Peyer's patch (tissue), 4 donors: ENCODE measurements around the gene CALM3. TPM values are rescaled to one million over a fixed set of nuclear protein-coding genes. Genes with fewer than 3 reads are reported as not detected.

Experiments used
- DNase-seq, 3 donors: peaks; one replicate each; pipeline ENCODE4 v3.0.0-alpha.2; 2017 to 2019
- H3K27ac ChIP-seq, 4 donors: fragments of 200-600 bp; sonication (generic); one replicate each; pipeline ENCODE4 v1.5.1; 2016 to 2019
- H3K27me3 ChIP-seq, 2 donors: fragments of 200-600 bp; sonication (generic); one replicate each; pipeline ENCODE4 v1.5.1; 2019
- H3K36me3 ChIP-seq, 3 donors: fragments of 200-600 bp; sonication (generic); one replicate each; pipeline ENCODE4 v1.5.1; 2016 to 2019
- H3K4me1 ChIP-seq, 4 donors: fragments of 200-600 bp; sonication (generic); one replicate each; pipeline ENCODE4 v1.5.1; 2016 to 2019
- H3K4me3 ChIP-seq, 4 donors: fragments of 200-600 bp; sonication (generic); 1 replicate in 3 of 4; 2 replicates in 1 of 4; pipeline ENCODE4 v1.5.1; 2016 to 2019; ENCODE audit warnings: mild to moderate bottlenecking in 1 of 4
- H3K9me3 ChIP-seq, 4 donors: fragments of 200-600 bp; sonication (generic); one replicate each; pipeline ENCODE4 v1.5.1; 2016 to 2019; ENCODE audit warnings: mild to moderate bottlenecking in 1 of 4
- POLR2A ChIP-seq, 2 donors: fragments of 450-650 bp; IDR thresholded peaks; one replicate each; pipeline ENCODE4 v1.5.1; 2017; ENCODE audit warnings: antibody characterized with exemption in 2 of 2, mild to moderate bottlenecking in 2 of 2, moderate library complexity in 2 of 2
- total RNA-seq, 4 donors: library from RNA; depleted of rRNA; stranded (reverse); fragments of >200 nt; gene quantifications; one replicate each; pipeline ENCODE4 v1.1.0, GENCODE V29; 2016
- TF ChIP-seq, protein P1 (sequence below), 6 experiments: fragments of 450-650 bp in 4 of 6; fragments of 200-600 bp in 2 of 6; sonication (generic) in 1 of 6; IDR thresholded peaks; one replicate each; pipeline ENCODE4 v1.5.1; 2017 to 2019; ENCODE audit warnings: antibody characterized with exemption in 6 of 6, mild to moderate bottlenecking in 3 of 6, moderate library complexity in 1 of 6

CALM3 gene
- total RNA-seq, 4 donors from 2014 or later: 134 to 282 (median 237) TPM

DNA sequence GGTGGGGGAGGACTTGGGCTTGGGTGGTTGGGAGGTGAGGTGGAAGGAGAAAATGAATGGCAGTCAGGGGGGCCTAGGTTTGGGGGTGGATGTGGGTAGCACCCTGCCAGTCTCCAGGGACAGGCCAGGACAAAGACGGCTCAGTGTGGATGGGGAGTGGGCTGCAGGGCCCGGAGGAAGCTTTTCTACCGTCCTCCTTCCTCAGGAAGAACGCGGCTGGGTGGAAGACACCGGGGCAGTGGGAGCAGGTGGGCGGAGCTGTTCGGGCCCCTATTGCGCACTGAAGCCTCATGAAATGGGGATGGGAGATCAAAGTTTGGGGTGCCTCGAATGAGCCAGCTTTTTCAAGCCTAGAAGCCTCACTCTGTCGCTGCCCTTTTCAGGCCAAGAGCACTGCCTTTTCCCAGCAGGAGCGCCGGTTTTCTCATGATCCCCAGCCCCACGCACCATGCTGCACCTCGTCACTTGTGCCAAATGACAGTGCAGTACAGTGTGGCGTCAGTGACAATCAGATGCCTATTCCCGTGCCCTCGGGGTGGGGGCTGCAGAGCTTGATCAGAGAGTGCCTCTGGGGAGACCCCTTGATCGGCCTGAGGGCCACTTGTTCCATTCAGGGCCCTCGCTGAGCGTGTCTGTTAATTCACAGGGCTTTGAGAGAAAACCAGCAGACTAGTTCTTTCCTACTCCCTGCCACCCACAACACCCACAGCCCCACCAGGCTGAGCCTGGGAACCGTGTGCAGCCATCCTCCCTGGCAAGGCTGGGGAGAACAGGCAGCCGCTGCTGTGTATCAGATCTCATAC is 1.5 kb downstream of the CALM3 start:
- Histone ChIP-seq H3K4me3 (peak overlapping the region; percentile 82 to 100 (median 99)), H3K27me3 (no peaks in the 10 kb centered on the region), H3K9me3 (no peaks in the 10 kb centered on the region), H3K4me1 (peaks cover 0 to 30% (median 5%) of the 10 kb centered on the region in 4 donors), H3K36me3 (peaks cover 0 to 24% (median 0%) of the 10 kb centered on the region in 3 donors), H3K27ac (peak overlapping the region; percentile 89 to 97 (median 94))
- no peak for TF ChIP-seq POLR2A (IDR thresholded peaks at IDR 0.05)
- TF ChIP-seq, protein P1, sequence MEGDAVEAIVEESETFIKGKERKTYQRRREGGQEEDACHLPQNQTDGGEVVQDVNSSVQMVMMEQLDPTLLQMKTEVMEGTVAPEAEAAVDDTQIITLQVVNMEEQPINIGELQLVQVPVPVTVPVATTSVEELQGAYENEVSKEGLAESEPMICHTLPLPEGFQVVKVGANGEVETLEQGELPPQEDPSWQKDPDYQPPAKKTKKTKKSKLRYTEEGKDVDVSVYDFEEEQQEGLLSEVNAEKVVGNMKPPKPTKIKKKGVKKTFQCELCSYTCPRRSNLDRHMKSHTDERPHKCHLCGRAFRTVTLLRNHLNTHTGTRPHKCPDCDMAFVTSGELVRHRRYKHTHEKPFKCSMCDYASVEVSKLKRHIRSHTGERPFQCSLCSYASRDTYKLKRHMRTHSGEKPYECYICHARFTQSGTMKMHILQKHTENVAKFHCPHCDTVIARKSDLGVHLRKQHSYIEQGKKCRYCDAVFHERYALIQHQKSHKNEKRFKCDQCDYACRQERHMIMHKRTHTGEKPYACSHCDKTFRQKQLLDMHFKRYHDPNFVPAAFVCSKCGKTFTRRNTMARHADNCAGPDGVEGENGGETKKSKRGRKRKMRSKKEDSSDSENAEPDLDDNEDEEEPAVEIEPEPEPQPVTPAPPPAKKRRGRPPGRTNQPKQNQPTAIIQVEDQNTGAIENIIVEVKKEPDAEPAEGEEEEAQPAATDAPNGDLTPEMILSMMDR (IDR thresholded peaks at IDR 0.05): no peak
- peak in 2 of 3 donors; percentile 16 to 65 for DNase-seq

DNA sequence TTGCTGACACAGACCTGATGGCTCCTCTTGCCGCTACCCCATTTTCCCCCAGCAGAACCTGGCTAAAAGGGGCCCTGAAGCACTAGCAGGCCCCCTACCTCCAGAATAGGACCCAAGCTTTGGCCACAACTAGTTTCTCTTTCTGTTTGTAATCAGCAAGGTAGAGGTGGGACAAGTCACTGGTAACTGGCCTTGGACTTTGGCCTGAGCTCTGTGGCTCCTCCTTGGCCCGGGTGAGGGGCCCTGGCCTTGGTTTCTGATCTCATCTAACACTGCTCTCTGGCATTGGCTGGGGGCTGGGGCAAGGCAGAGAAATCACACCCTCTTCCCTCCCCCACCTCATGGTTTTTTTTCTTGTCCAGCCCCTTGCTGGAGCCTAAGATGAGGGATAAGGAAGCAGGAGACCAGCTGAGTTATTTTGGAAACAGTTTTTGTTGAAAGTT is 2.1 kb downstream of the CALM3 start:
- TF ChIP-seq, protein P1 (IDR thresholded peaks at IDR 0.05): no peak
- peak; percentile 68 to 91 for TF ChIP-seq POLR2A (IDR thresholded peaks at IDR 0.05)
- peaks cover 0 to 30% (median 5%) of the 10 kb centered on the region in 4 donors for H3K4me1 ChIP-seq

DNA sequence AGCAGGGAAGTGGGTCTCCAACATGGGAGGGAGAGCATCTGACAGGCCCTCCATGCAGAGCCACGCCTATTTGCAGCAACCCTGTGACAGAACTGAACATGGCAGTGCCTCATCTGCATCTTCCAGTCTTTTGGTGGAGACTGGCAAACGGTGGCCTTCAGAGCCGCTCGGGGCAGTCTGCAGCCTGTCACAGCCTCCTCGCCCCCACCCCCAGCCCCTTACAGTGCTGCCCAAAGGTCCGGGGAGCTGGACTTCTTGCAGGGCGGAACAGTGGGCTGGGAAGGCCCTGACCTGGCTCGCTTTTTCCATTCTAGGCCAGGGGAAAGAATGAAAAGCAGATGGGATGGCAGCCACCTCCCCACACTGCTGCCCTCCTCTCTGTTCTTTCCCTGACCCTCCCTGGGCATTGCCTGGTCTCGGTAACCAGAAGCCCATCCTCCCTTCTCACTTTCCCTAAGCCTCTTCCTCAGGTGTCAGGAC is 2.7 kb downstream of the CALM3 start:
- H3K27me3 ChIP-seq: no peaks in the 10 kb centered on the region
- DNase-seq: peak in 1 of 3 donors; percentile 11
- H3K36me3 ChIP-seq: peaks cover 0 to 36% (median 0%) of the 10 kb centered on the region in 3 donors
- peak overlapping the region in 2 of 4 donors; percentile 99 to 100 for H3K4me3 ChIP-seq
- H3K9me3 ChIP-seq: no peaks in the 10 kb centered on the region
- H3K27ac ChIP-seq: peak overlapping the region; percentile 89 to 97 (median 94)
- TF ChIP-seq, protein P1 (IDR thresholded peaks at IDR 0.05): no peak
- TF ChIP-seq POLR2A (IDR thresholded peaks at IDR 0.05): no peak
- peaks cover 0 to 30% (median 5%) of the 10 kb centered on the region in 4 donors for H3K4me1 ChIP-seq

More for the DNA sequence above, 2.1 kb downstream of the CALM3 start:
- peak overlapping the region; percentile 82 to 100 (median 99) for H3K4me3 ChIP-seq
- H3K27ac ChIP-seq: peak overlapping the region; percentile 89 to 97 (median 94)
- H3K36me3 ChIP-seq: peaks cover 0 to 30% (median 0%) of the 10 kb centered on the region in 3 donors
- no peaks in the 10 kb centered on the region for H3K9me3 ChIP-seq
- peak; percentile 12 to 89 (median 87) for DNase-seq
- no peaks in the 10 kb centered on the region for H3K27me3 ChIP-seq

DNA sequence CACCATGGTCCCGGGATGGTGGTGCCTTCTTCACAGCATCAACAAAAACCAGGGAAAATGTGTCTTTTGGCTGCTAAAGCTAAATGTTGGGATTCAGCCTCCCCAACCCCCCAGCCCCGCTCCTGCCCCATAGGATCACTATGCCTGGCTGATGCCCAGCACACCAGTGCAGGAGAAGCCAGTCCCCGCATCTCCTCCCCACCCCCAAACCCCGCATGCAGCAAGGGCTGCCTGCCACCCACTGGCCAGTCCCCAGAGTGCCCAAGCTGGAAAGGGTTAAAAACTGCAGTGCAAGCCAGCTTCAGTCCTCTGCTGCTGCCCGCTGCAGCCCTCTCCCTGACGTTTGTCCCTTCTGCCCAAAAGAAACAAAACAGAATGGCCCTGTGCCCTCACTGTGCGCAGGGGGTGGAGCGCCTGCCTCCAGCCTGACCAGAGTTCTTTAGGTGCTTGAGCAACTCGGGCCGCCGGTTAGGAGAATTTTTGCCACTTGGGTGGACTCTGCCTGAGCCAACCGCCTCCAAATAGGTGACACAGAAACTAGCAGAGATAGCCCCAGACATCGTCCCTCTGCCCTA is 3.7 kb downstream of the CALM3 start:
- Histone ChIP-seq H3K4me1 (peaks cover 0 to 30% (median 5%) of the 10 kb centered on the region in 4 donors), H3K27me3 (no peaks in the 10 kb centered on the region), H3K36me3 (peaks cover 0 to 47% (median 0%) of the 10 kb centered on the region in 3 donors), H3K27ac (no peak overlapping the region), H3K9me3 (no peaks in the 10 kb centered on the region), H3K4me3 (no peak overlapping the region)
- DNase-seq: peak in 1 of 3 donors; percentile 11
- TF ChIP-seq, protein P1 (IDR thresholded peaks at IDR 0.05): no peak
- no peak for TF ChIP-seq POLR2A (IDR thresholded peaks at IDR 0.05)

DNA sequence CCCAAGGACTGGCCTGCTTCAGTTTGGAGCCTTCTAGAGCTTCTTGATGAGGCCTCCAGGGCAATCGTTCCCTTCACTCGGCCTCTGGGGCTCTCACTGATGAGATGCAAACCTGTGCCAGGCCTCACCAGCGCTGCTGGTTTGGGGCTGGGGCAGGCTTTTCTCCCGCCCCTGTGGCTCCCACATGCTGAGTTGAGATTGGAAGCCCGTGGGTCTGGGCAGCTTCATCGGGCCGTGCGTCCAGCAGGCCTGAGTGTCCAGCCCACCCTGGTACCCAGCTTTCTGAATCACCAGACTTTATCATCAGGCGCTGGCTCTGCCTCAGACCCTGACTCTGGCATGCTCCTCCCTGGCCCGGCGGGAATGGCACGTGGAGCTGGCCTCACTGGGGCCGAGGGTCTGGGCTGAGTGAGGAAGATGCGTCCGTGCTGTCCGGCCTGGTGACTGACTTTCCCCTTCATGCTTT is 4.3 kb downstream of the CALM3 start:
- no peak overlapping the region for H3K4me3 ChIP-seq
- peaks cover 0 to 52% (median 0%) of the 10 kb centered on the region in 3 donors for H3K36me3 ChIP-seq
- peak in 1 of 3 donors; percentile 8 for DNase-seq
- H3K27ac ChIP-seq: no peak overlapping the region
- H3K4me1 ChIP-seq: peaks cover 0 to 30% (median 5%) of the 10 kb centered on the region in 4 donors
- TF ChIP-seq POLR2A (IDR thresholded peaks at IDR 0.05): no peak
- TF ChIP-seq, protein P1 (IDR thresholded peaks at IDR 0.05): no peak
- H3K9me3 ChIP-seq: no peaks in the 10 kb centered on the region
- no peaks in the 10 kb centered on the region for H3K27me3 ChIP-seq
